Effector memory CD8-positive, alpha-beta T cell (primary cell): ENCODE results near the gene COQ8B.
A peak's percentile ranks its signal among the peaks of the same experiment; 100 is the strongest.

Source experiments
- ATAC-seq: fragments of 150-1000 bp; cut with Tn5 transposase; replicated peaks from 2 replicates; pipeline ENCODE4 v1.10.0; 2021; ENCODE audit warnings: mild to moderate bottlenecking, moderate library complexity
- DNase-seq, 3 experiments: peaks; one replicate each; pipeline ENCODE4 v3.0.0; 2021
- H3K27ac Mint-ChIP-seq, 2 donors: one replicate each; pipeline ENCODE4 v1.8.0; 2022; ENCODE audit warnings: mild to moderate bottlenecking in 2 of 2, mixed read lengths in 2 of 2, moderate library complexity in 2 of 2
- H3K27me3 Mint-ChIP-seq, 2 donors: one replicate each; pipeline ENCODE4 v1.8.0; 2022; ENCODE audit warnings: mixed read lengths in 2 of 2
- H3K36me3 Mint-ChIP-seq: one replicate; pipeline ENCODE4 v1.8.0; 2022; ENCODE audit warnings: mild to moderate bottlenecking, moderate library complexity, mixed read lengths; ENCODE audit not compliant: insufficient read depth
- H3K4me1 Mint-ChIP-seq, 2 donors: one replicate each; pipeline ENCODE4 v1.8.0; 2022; ENCODE audit warnings: low read depth in 2 of 2, mixed read lengths in 2 of 2
- H3K4me3 Mint-ChIP-seq, 2 donors: one replicate each; pipeline ENCODE4 v1.8.0; 2022; ENCODE audit warnings: mild to moderate bottlenecking in 2 of 2, mixed read lengths in 2 of 2, moderate library complexity in 2 of 2
- H3K9me3 Mint-ChIP-seq, 2 donors: one replicate each; pipeline ENCODE4 v1.8.0; 2022; ENCODE audit warnings: mixed read lengths in 2 of 2

Gene COQ8B

GRCh38 chr19:40703029-40703755, 13.5 kb downstream of the COQ8B start:
- Mint-ChIP-seq H3K4me3 (no peak overlapping the region), H3K9me3 (no peaks in the 10 kb centered on the region), H3K4me1 (peaks cover 0 to 3% of the 10 kb centered on the region in 2 donors), H3K27me3 (no peaks in the 10 kb centered on the region), H3K36me3 (peaks cover 26% of the 10 kb centered on the region), H3K27ac (peak overlapping the region; percentile 29 to 49)
- ATAC-seq (no peak), DNase-seq (no peak)

- DNase-seq (no peak), ATAC-seq (no peak)
- Mint-ChIP-seq H3K9me3 (no peaks in the 10 kb centered on the region), H3K27ac (peak overlapping the region in 1 of 2 donors; percentile 29), H3K36me3 (peaks cover 26% of the 10 kb centered on the region), H3K4me3 (no peak overlapping the region), H3K4me1 (peaks cover 0 to 3% of the 10 kb centered on the region in 2 donors), H3K27me3 (no peaks in the 10 kb centered on the region)
Measured at GRCh38 chr19:40702337-40703012, 14.2 kb downstream of the COQ8B start.

- no peak overlapping the region for H3K4me3 Mint-ChIP-seq
- H3K36me3 Mint-ChIP-seq, result peaks cover 22% of the 10 kb centered on the region
- H3K4me1 Mint-ChIP-seq, result peaks cover 0 to 3% of the 10 kb centered on the region in 2 donors
- no peak overlapping the region for H3K27ac Mint-ChIP-seq
- DNase-seq (no peak), ATAC-seq (no peak)
- H3K9me3 Mint-ChIP-seq, result no peaks in the 10 kb centered on the region
- H3K27me3 Mint-ChIP-seq, result no peaks in the 10 kb centered on the region
Measured at GRCh38 chr19:40701758-40702157, 14.9 kb downstream of the COQ8B start.

GRCh38 chr19:40700083-40700482, 16.6 kb downstream of the COQ8B start:
- no peak overlapping the region for H3K27ac Mint-ChIP-seq
- peaks cover 15% of the 10 kb centered on the region for H3K36me3 Mint-ChIP-seq
- H3K27me3 Mint-ChIP-seq, result no peaks in the 10 kb centered on the region
- no peak overlapping the region for H3K4me3 Mint-ChIP-seq
- H3K9me3 Mint-ChIP-seq, result no peaks in the 10 kb centered on the region
- ATAC-seq (no peak), DNase-seq (no peak)
- H3K4me1 Mint-ChIP-seq, result peaks cover 0 to 3% of the 10 kb centered on the region in 2 donors

- Mint-ChIP-seq H3K4me3 (no peak overlapping the region), H3K4me1 (peaks cover 0 to 3% of the 10 kb centered on the region in 2 donors), H3K27ac (peak overlapping the region in 1 of 2 donors; percentile 41), H3K36me3 (peaks cover 10% of the 10 kb centered on the region), H3K27me3 (no peaks in the 10 kb centered on the region), H3K9me3 (no peaks in the 10 kb centered on the region)
- DNase-seq (no peak), ATAC-seq (no peak)
Measured at GRCh38 chr19:40697007-40697406, 19.7 kb downstream of the COQ8B start.

GRCh38 chr19:40695881-40696280, 20.8 kb downstream of the COQ8B start:
- DNase-seq (no peak), ATAC-seq (no peak)
- Mint-ChIP-seq H3K27ac (no peak overlapping the region), H3K36me3 (peaks cover 10% of the 10 kb centered on the region), H3K27me3 (no peaks in the 10 kb centered on the region), H3K9me3 (no peaks in the 10 kb centered on the region), H3K4me3 (no peak overlapping the region), H3K4me1 (peaks cover 0 to 3% of the 10 kb centered on the region in 2 donors)

GRCh38 chr19:40693896-40694295, 22.8 kb downstream of the COQ8B start:
- H3K4me3 Mint-ChIP-seq, result no peak overlapping the region
- H3K9me3 Mint-ChIP-seq, result no peaks in the 10 kb centered on the region
- H3K4me1 Mint-ChIP-seq, result peaks cover 0 to 6% of the 10 kb centered on the region in 2 donors
- DNase-seq (no peak), ATAC-seq (no peak)
- peaks cover 7% of the 10 kb centered on the region for H3K36me3 Mint-ChIP-seq
- no peaks in the 10 kb centered on the region for H3K27me3 Mint-ChIP-seq
- H3K27ac Mint-ChIP-seq, result peak overlapping the region; percentile 49 to 72

GRCh38 chr19:40693150-40693788, 23.4 kb downstream of the COQ8B start:
- H3K4me3 Mint-ChIP-seq, result no peak overlapping the region
- no peaks in the 10 kb centered on the region for H3K9me3 Mint-ChIP-seq
- ATAC-seq, result no peak
- no peak for DNase-seq
- H3K4me1 Mint-ChIP-seq, result peaks cover 0 to 6% of the 10 kb centered on the region in 2 donors
- H3K27me3 Mint-ChIP-seq, result no peaks in the 10 kb centered on the region
- H3K36me3 Mint-ChIP-seq, result peaks cover 7% of the 10 kb centered on the region
- peak overlapping the region; percentile 49 to 53 for H3K27ac Mint-ChIP-seq

- no peak for DNase-seq
- H3K27me3 Mint-ChIP-seq, result no peaks in the 10 kb centered on the region
- no peak for ATAC-seq
- H3K9me3 Mint-ChIP-seq, result no peaks in the 10 kb centered on the region
- peak overlapping the region in 1 of 2 donors; percentile 13 for H3K4me3 Mint-ChIP-seq
- peak overlapping the region; percentile 49 to 53 for H3K27ac Mint-ChIP-seq
- H3K36me3 Mint-ChIP-seq, result peaks cover 7% of the 10 kb centered on the region
- H3K4me1 Mint-ChIP-seq, result peaks cover 0 to 6% of the 10 kb centered on the region in 2 donors
Measured at GRCh38 chr19:40692212-40692551, 24.5 kb downstream of the COQ8B start.

GRCh38 chr19:40691421-40692211, 25.1 kb downstream of the COQ8B start:
- ATAC-seq, result no peak
- peaks cover 7% of the 10 kb centered on the region for H3K36me3 Mint-ChIP-seq
- no peaks in the 10 kb centered on the region for H3K27me3 Mint-ChIP-seq
- peak overlapping the region in 1 of 2 donors; percentile 90 for H3K27ac Mint-ChIP-seq
- DNase-seq, result no peak
- H3K9me3 Mint-ChIP-seq, result no peaks in the 10 kb centered on the region
- H3K4me1 Mint-ChIP-seq, result peaks cover 0 to 6% of the 10 kb centered on the region in 2 donors
- H3K4me3 Mint-ChIP-seq, result peak overlapping the region in 1 of 2 donors; percentile 87

GRCh38 chr19:40690693-40691420, 25.8 kb downstream of the COQ8B start:
- Mint-ChIP-seq H3K9me3 (no peaks in the 10 kb centered on the region), H3K27me3 (no peaks in the 10 kb centered on the region), H3K4me1 (peaks cover under 1 to 6% of the 10 kb centered on the region in 2 donors), H3K4me3 (peak overlapping the region; percentile 86 to 87), H3K27ac (peak overlapping the region; percentile 90), H3K36me3 (peaks cover 7% of the 10 kb centered on the region)
- DNase-seq (peak; percentile 70 to 74 (median 72)), ATAC-seq (peak; percentile 77)

- Mint-ChIP-seq H3K27me3 (no peaks in the 10 kb centered on the region), H3K36me3 (peaks cover 10% of the 10 kb centered on the region), H3K4me1 (peaks cover 3 to 6% of the 10 kb centered on the region in 2 donors), H3K27ac (peak within 1 kb of the TSS; percentile 90), H3K9me3 (no peaks in the 10 kb centered on the region), H3K4me3 (peak within 1 kb of the TSS; percentile 86 to 87)
- ATAC-seq, result peak; percentile 45
- no peak for DNase-seq
Measured at GRCh38 chr19:40690050-40690692, 26.5 kb downstream of the COQ8B start, which contains the start of gene NUMBL. TSS of gene NUMBL (minus strand) at chr19:40690651. CDS start at chr19:40690483, 168 bp downstream.
